ENCODE data around the gene HOXD12. TPM values are rescaled to one million over a fixed set of nuclear protein-coding genes. Genes with fewer than 3 reads are reported as not detected.

The HOXD12 gene
- polyA plus RNA-seq, 1 experiment: not detected

DNA sequence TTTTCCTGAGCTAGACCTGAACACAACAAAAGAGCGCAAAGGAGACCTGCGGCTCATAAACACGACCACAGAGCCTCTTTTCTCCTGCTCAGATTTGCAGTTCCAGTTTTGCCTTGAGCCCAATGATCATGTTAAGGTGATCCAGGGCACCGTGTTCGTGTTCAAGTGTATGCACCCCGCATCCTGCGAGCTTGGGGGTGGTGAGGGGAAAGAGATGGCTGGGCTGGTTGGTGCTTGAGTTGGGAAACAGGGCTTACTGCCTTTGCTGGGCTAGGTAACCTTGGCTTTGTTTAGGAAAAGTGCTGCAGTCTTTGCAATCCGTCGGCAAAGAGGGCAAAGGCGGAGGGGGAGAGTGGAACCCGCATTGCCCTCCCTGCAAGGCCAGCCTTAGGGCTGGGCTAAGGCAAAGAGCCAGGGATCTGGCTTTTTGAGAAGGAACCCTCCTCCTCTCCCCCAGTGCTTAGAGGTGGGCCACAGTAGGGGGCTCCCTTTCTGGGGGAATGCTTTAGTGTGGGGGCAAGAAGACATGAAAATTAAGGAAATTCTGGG lies 18.3 kb downstream of the HOXD12 start:
- H3K4me3 ChIP-seq (ENCODE audit: low read depth, low read length): no peak overlapping the region
- ChIA-PET CTCF (interaction anchor here (3.0 kb wide), 1 partner anchor 9 kb away, joined by 11 read pairs; no protein-coding TSS in a partner anchor), POLR2A (no interaction called here)
- TF ChIP-seq, protein P1, sequence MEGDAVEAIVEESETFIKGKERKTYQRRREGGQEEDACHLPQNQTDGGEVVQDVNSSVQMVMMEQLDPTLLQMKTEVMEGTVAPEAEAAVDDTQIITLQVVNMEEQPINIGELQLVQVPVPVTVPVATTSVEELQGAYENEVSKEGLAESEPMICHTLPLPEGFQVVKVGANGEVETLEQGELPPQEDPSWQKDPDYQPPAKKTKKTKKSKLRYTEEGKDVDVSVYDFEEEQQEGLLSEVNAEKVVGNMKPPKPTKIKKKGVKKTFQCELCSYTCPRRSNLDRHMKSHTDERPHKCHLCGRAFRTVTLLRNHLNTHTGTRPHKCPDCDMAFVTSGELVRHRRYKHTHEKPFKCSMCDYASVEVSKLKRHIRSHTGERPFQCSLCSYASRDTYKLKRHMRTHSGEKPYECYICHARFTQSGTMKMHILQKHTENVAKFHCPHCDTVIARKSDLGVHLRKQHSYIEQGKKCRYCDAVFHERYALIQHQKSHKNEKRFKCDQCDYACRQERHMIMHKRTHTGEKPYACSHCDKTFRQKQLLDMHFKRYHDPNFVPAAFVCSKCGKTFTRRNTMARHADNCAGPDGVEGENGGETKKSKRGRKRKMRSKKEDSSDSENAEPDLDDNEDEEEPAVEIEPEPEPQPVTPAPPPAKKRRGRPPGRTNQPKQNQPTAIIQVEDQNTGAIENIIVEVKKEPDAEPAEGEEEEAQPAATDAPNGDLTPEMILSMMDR (IDR thresholded peaks at IDR 0.05; ENCODE audit: insufficient read depth, low read depth, low read length): no peak
- H3K27me3 ChIP-seq (ENCODE audit: control insufficient read depth, insufficient read depth, low read length): peaks cover 1% of the 10 kb centered on the region; the same call in 1 of the 2 replicates
- H3K36me3 ChIP-seq (ENCODE audit: control insufficient read depth, insufficient read depth, low read length): peaks cover 2% of the 10 kb centered on the region; the same call in 1 of the 2 replicates
- DNase-seq (ENCODE audit: low read depth): no peak

DNA sequence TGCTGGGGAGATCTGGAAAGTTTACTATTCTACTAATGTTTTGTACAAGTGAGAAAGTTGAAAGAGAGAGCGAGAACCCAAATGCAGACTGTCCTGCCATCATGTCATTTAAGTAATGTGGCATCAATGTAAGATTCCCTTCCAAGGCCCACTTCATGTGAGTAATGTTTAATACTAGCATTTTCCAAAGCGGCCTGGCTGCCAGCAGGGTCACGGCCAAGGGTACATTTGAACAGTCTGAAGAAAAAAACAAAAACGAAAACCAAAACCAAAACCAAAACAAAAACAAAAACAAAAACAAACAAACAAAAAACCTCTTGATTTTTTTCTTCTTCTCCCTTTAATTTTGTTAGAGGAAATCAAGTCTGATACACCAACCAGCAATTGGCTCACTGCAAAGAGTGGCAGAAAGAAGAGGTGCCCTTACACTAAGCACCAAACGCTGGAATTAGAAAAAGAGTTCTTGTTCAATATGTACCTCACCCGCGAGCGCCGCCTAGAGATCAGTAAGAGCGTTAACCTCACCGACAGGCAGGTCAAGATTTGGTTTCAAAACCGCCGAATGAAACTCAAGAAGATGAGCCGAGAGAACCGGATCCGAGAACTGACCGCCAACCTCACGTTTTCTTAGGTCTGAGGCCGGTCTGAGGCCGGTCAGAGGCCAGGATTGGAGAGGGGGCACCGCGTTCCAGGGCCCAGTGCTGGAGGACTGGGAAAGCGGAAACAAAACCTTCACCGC lies 19.2 kb downstream of the HOXD12 start:
- no peak for DNase-seq (ENCODE audit: low read depth)
- Histone ChIP-seq H3K27me3 (ENCODE audit: control insufficient read depth, insufficient read depth, low read length) (peaks cover 3% of the 10 kb centered on the region), H3K4me3 (ENCODE audit: low read depth, low read length) (no peak overlapping the region), H3K36me3 (ENCODE audit: control insufficient read depth, insufficient read depth, low read length) (peaks cover 2% of the 10 kb centered on the region; the same call in 1 of the 2 replicates)
- CTCF ChIA-PET: no interaction called here
- TF ChIP-seq, protein P1 (IDR thresholded peaks at IDR 0.05; ENCODE audit: insufficient read depth, low read depth, low read length): peak; percentile 26; the same call in 1 of the 2 replicates
- POLR2A ChIA-PET: no interaction called here

DNA sequence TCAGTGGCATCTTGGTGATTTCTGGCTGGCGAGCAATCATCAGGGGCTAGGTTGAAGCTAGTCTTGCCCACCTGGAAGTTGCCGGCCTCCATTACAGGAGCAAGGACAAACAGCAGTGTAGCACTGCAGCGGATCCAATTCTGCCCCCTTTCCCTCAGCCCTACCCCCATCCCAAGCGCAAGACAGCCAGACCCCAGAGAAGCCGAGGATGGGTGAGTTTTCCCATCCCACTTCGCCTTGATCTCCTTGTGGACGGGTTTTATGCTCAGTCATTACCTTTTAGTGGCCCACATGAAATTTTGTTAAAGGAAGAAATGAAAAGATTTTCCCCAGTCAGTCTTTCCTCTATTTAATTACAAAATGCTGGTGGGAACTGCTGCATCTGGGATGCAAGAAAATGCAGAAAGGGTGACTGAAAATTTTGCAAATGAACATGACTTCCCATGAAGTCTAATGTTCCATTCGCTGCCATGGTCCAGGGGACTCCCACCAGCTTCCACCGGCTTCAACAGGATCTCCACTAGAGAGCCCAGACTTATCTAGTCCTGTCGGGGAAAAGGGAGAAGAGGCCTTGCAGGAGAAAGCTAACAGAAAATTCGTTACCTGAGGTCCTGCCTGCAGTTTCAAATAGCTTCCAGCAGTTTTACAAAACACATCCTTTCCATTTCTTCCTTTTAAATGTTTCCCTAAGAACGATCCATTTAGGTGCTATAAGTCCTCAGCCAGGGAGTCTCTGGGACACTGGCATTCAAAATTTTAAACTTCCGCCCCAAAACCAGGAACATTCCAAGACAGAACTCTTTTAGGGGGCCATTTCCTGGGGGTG lies 21.0 kb downstream of the HOXD12 start:
- CTCF ChIA-PET: interaction anchor here (0.7 to 1.8 kb wide), 3 partner anchors 10 to 544 kb away, joined by 3 to 5 read pairs (median 3); no protein-coding TSS in a partner anchor
- TF ChIP-seq, protein P1 (IDR thresholded peaks at IDR 0.05; ENCODE audit: insufficient read depth, low read depth, low read length): no peak
- Histone ChIP-seq H3K27me3 (ENCODE audit: control insufficient read depth, insufficient read depth, low read length) (peaks cover 3% of the 10 kb centered on the region), H3K36me3 (ENCODE audit: control insufficient read depth, insufficient read depth, low read length) (peaks cover 2% of the 10 kb centered on the region; the same call in 1 of the 2 replicates), H3K4me3 (ENCODE audit: low read depth, low read length) (no peak overlapping the region)
- no peak for DNase-seq (ENCODE audit: low read depth)
- POLR2A ChIA-PET: no interaction called here

DNA sequence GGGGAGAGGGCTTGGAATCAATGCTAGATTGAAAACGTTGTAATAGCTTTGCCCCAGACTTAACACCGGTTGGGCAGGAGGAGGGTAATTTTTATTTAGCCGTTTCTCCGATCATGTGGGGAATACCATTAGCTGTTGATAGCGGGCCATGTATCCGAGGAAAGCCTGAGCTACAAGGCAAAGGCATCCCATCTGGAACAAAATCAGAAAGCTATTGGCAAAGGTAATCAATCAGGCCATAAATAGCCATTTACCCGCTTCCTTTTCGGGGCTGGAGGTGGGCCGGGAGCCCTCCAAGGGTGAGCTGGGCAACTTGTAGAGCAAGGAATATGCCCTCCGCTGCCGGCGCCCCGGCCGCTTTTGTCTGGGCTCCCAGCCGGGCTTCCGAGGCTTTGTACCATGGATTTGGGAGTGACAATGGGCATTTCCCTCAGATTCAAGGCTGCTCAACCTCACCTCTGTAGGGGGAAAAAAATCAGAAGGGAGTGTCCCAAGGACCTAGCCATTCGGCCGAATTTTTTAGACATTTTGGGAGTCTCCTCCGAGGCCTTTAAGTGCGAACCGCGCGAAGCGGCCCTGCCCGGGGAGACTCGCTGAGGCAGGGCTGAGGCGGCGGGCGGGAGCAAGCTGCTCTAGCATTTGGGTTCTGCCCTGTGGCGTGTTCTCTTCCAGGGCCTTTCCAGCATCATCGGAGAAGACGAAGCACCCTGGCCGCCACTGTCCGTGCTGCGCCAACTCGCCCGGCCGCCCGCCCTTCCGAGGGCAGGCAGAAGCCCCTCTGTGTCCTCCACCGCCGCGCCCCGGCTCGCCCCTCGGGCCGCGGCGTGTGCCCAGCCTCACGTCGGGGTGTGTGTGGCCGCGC lies 21.8 kb downstream of the HOXD12 start:
- H3K36me3 ChIP-seq (ENCODE audit: control insufficient read depth, insufficient read depth, low read length): peaks cover 2% of the 10 kb centered on the region; the same call in 1 of the 2 replicates
- POLR2A ChIA-PET: no interaction called here
- DNase-seq (ENCODE audit: low read depth): no peak
- peaks cover 5% of the 10 kb centered on the region for H3K27me3 ChIP-seq (ENCODE audit: control insufficient read depth, insufficient read depth, low read length)
- no peak overlapping the region for H3K4me3 ChIP-seq (ENCODE audit: low read depth, low read length)
- CTCF ChIA-PET: interaction anchor here (1.0 to 1.8 kb wide), 3 partner anchors 11 to 517 kb away, joined by 3 to 5 read pairs (median 3); no protein-coding TSS in a partner anchor
- TF ChIP-seq, protein P1 (IDR thresholded peaks at IDR 0.05; ENCODE audit: insufficient read depth, low read depth, low read length): no peak
